Activated CD8-positive, alpha-beta memory T cell treated with anti-CD3 and anti-CD28 coated beads, Interleukin-2, amount 50 U/mL, for 24 hours (primary cell): Measurements from ENCODE around the gene DIAPH3.

ENCODE experiments used
- DNase-seq: peaks from one replicate; pipeline ENCODE4 v3.0.0-alpha.2; 2020; ENCODE audit errors: extremely low read depth

The DIAPH3 gene

DNA sequence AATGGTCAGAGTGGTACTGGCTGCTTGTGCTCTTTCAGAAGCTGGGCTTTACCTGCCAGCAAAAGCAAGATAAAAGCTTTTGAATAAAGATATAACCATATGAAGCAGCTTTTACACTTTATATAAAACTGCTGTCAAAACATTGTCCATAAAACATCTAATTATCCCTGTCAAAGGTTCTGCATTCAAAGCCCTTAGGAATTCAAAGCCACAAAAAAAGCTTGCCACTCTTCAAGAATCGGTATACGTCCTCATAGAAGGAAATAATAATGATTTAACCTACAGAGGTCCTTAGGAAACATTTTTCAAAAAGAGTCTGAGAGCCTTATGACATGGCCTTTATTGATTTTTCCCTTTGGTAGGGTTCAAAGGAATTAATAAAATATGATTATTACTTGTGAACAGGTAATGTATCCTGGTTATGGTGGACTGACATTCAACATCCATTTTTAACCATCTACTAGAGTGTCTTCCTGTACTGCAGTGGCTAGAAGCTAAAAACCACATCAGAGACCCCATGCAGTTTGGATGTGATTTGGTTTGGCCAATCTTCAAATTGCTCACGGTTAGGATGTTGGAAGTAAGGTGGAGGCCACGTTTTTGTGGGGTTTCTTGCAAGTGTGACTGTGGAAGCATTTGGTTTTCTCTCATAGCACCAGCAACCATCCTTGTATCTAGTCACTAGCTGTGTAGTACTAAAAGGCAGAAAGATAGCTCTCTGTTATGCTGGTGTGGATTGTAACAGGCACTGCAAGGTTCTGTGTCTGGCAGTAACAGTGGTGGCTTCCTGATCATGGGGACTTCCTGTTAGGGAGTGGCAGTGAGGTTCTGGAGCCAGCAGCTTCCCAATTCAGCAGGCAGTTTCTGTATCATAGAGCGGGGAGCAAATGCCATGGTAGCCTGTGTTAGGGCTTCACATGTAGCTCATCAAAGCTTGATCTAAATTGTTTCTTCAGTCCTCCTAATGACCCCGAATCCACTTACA lies 441.5 kb downstream of the DIAPH3 start:
- no peak for DNase-seq

GRCh38 chr13:59715611-59716010 lies 448.1 kb downstream of the DIAPH3 start:
- no peak for DNase-seq

GRCh38 chr13:59710996-59711701 lies 452.6 kb downstream of the DIAPH3 start:
- DNase-seq = no peak

GRCh38 chr13:59710416-59710815 lies 453.3 kb downstream of the DIAPH3 start:
- DNase-seq = no peak

DNA sequence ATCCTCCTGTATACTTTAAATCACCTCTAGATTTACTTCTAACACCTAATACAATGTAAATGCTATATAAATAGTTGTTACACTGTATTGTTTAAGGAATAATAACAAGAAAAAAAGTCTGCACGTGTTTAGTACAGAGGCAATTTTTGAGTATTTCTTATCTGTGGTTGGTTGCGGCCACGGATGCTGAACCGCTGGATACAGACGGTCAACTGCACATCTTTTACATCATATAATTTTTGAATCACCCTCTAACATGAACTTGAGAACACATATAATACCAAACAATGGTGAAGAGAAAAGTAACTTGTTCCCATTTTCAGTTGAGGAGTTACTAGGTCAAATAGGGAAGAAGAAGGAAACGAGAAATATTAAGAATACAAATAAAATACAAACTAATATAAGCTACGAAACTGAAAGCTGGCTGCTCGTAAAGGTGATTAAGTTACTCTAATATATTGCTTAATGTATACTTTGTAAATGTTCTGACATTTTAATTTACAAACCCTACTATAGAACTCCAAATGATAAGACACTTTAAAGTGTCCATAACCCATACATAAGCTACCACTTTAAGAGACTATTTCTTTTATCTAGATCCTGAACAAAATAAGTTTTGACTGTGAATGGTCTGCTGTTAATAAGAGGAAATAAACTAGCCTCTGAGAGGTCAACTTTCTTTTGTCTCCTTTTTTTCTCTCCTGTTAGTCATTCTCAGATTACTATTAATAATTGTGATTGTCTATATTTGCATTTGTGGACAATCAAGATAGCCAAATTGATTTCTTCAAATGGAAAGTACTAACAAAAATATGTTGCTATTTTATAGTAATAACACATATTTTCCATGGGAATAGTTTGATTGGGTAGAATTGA lies 457.4 kb downstream of the DIAPH3 start:
- DNase-seq = no peak

DNA sequence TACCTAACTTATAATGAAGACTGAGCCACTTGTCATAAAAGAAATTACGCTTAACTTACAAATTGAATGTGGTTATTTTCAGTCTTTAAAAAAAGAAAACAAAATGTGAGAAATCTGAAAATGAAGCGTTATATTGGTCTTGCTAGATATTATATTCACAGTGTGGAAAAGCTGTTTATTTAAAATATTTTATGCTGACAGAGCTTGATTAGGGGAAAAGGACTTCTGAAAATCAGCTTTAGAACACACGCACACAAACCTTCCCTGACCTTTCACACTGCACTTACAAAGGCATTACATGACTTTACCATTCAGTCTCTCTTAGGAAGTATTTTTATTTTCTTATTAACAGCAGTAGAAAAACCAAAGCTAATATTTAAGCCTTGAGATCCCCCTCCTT lies 461.5 kb downstream of the DIAPH3 start:
- no peak for DNase-seq

GRCh38 chr13:59701261-59701660 lies 462.5 kb downstream of the DIAPH3 start:
- no peak for DNase-seq

DNA sequence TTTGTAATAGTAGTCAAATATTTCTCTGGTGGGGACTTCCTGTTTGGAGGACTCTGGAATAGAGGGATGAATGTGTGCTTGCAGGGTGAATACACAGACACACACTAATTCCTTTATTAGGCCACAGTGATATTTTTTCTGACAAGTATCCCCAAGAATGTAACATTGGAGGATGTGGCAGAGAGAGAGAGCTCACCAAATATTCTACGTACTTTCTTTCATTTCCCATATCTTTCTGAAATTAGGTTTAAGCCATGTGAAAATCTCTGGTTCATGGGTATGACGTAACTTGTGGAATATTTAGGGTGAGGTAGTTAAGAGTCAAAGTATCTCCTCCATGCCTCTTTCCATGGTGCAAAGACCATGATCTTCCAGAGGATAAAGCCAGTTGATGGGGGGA lies 463.4 kb downstream of the DIAPH3 start:
- DNase-seq = no peak

GRCh38 chr13:59696271-59696670 lies 467.5 kb downstream of the DIAPH3 start:
- DNase-seq = no peak

DNA sequence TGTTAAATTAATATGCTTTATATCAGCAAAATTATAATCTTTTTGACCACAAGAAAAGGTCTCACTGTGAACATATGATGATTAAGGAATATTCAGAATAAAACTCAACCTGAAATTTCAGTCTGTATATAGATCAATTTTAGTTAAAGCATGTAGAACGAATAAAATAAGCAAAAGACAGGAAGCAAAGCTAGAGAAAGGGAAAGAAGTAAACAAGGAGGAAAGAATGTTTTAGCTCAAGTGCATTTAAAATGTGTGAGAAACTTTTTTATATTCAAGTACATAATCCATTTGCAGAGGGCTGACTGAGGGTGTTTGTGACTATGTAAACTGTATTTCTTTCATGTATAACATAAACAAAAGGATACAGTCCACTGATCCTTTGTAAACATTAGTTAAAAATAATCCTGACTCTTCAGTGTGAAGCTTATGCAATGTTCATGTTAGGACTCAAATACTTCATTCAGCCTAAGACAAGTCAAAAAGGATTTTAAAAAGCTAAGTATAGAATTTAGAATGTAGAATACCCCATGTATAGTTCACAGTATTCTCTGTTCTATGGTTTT lies 472.1 kb downstream of the DIAPH3 start:
- no peak for DNase-seq

DNA sequence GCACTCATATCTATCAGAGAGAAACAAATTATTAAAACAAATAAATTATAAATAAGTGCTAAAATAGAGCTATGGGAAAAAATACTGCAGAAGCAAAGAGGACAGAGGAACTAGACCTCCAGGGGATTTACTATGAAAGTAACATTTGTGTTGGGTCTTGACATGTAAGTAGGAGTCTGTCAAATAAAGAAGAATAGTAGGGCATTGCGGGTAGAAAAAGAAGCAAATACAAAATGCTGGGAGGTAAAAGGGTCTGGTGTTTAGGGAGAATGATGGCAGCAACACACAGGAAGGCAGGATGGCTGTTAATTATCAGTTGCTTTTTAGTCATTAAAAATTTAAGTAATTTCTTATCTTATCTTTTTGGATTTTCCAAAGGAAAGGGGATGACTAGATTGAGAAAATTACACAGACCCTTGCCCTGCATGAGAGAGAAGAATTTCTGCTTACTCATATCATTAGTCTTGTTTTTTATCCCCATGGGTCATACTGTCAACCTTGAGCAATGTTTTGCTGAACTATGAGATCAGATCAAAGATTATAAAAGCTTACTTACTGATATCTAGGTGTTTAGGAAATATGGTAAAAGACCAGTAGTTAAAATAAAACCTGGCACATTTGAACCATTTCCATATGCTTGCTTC lies 472.7 kb downstream of the DIAPH3 start:
- no peak for DNase-seq

- DNase-seq = no peak
Measured at GRCh38 chr13:59689057-59689456, 474.7 kb downstream of the DIAPH3 start.

- DNase-seq = no peak
Measured at GRCh38 chr13:59686798-59687394, 476.8 kb downstream of the DIAPH3 start.

GRCh38 chr13:59684105-59684504 lies 479.6 kb downstream of the DIAPH3 start:
- DNase-seq = no peak

DNA sequence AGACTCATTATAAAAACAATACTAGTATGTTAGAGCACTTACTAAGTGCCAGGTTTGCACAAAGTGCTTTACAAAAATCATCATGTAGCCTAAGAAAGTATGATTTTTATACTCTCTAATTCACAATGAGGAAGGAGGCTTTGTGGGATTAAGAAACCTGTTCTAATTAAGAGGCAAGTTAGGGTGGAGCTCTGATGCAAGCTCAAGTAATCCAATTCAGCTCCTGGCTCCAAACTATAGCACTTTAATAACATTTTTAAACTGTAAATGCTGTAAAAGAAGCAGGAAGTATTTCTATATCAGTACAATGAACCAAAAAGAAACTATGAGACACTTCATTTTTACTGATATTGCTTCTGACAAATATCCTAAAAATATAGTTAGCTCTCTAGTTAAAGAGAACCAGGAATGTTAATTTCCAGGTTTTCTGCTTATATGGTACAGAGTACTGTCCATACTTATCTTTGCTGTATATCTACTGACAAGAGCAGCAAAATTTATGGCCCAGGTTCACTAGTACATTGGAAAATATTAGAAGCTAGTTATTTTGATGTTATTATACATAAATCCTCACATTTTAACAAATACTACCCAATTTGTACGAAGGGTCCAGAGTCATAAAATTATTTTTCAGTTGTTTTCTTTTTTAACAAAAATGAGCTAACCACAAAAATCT lies 482.0 kb downstream of the DIAPH3 start:
- no peak for DNase-seq

DNA sequence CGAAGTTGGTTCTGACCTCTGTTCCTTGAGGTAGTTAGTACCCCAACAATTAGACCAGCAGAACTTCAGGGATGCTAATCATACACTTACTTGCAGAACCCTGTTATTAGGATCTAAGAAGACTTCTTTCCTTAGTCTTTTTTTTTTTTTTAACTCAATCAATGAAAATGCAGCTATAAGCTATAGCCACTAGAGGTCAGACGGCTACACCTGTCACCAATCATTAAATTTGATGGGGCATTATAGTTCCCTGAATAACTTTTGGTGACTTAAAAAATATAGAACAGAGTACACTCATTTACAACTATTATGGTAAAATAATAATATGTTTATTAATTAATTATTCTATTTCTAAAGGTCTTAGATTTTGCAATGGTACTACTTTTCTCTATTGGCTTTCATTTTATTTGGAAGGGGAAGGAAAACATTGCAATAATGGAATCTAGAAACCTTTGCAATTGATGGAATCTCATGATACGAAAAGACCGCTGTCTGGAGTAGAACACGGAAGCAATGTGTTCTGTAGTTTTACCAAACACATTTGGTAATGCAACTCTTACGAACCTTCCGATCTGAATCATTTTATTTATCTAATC lies 483.2 kb downstream of the DIAPH3 start:
- DNase-seq = no peak

GRCh38 chr13:59679254-59679653 lies 484.5 kb downstream of the DIAPH3 start:
- no peak for DNase-seq

DNA sequence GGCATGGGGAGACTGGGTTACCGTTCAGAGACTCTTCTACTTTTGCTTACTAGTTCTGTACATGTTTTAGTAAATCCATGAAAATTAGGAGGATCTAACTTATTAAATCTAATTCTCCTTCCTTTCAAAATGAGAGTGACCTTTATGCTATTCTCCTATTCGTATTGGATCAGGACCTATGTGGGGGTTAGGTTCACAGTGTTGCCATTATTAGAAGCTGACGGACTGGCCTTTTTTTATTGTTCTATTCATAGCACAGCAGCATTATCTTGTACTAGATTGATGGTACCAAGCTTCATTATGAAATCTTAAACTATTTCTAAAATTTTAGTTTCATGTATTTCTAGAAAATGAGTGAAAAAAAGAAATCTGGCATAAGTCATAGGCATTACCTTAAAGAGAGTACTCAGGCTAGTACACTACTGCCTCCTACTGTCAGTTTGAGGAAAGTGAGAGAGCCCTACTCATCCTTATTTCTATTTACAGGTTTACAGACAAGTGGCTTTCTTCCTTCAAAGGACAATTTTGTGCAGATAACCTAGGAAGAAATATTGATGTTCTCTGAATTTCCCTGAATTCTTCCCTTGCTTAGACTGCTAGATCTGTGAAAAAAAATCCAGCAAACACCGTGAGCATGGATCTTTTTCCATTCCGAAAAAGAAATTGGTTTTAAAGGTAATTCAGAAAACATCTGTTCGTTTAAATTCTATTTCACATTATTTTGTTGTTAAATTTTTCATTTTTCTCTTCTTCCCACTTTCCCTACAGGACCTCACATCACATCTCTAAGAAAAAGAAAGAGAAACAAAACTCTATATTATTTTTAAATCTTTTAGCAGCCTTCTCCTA lies 485.5 kb downstream of the DIAPH3 start:
- no peak for DNase-seq

GRCh38 chr13:59677430-59677829 lies 486.3 kb downstream of the DIAPH3 start:
- no peak for DNase-seq
